Left kidney (tissue), 2 donors: ENCODE data around the gene WDR1. TPM values are rescaled to one million over a fixed set of nuclear protein-coding genes. Genes with fewer than 3 reads are reported as not detected.

ENCODE experiments used
- DNase-seq: peaks from one replicate; pipeline ENCODE4 v3.0.0-alpha.2; 2013
- polyA plus RNA-seq: library from polyadenylated mRNA; unstranded; fragments of 120-200 nt; gene quantifications from one replicate; pipeline ENCODE4 v1.2.1, GENCODE V29; 2013; ENCODE audit not compliant: insufficient read length

WDR1 gene
- polyA plus RNA-seq, 1 donor = 172 TPM

DNA sequence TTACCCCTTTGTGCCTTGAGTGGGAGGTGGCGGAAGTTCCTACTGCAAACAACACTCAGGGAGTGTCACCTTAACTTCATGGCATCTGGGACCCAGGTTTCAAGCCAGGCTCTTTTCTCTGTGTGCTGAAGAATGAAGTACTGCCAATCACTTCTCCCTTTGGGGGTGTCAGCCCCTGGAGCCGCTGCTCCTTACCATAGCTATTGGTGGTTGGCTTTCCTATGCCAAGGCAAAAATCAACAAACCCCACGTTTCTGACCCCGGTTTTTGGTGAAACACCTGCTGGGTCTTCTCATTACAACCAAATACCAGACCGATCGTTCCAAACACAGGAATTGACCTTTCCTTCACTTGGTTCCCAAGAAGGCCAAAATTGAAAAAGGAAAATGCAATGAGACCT is 75.6 kb downstream of the WDR1 start:
- DNase-seq = no peak

DNA sequence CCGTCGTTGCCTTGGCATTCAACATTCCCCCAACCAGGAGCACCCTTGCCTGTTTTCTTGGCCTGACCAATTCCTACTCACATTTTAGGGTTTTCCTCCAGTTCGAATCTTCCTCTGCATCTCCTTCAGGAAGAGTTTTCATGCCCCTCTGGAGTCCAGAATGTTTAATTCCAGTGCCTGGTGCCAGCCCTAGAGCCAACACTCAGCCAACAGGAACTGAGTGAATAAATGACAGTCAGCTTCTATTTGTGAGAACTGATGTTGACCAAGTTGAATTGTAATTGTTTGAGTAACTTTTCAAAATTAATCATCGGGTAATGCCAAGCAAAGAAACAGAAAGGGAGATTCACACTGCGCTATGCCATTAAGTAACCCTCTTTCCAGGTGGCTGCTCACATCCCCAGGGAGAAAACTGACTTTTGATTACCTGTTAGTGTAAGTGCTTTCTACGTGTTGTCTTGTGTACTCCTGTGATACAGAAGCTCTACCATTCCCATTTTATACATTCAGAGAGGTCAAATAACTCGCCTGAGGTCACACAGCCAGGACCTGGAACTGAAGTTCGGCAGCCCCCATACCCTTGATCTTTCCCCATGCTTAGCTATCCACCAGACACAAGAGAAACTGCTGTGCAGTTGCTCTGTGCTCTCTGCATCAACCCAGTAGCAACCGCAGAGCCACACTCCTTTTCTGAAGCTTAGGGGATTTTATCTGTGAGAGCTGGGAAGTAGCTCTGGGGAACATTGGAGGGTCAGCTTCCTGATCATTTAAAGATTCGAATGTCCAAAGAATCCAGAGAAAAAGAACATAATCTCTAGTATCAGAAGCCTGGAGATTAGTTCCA is 76.3 kb downstream of the WDR1 start:
- DNase-seq = no peak

DNA sequence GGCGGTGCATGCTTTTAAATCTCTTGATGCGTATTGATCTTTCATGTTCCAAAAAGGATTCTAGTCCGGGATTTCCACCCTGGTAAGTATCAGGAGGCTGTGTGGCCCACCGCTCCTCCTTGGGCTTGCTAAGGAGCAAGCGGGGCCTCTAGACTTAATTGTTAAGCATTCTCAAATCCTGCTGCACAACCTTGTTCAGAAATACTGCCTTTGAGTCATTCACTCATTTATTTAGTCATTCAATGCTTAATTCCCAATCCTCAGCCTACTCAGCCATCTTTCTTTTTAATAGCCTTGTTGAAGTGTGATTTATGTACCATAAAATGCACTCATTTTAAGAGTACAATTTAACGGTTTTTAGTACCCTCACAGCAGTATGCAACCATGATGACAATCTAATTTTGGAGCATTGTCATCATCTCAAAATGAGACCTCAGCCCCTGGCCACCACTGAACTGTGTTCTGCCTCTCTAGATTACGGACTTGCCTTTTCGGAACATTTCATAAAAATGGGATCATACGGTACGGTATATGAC is 79.7 kb downstream of the WDR1 start:
- DNase-seq = no peak

DNA sequence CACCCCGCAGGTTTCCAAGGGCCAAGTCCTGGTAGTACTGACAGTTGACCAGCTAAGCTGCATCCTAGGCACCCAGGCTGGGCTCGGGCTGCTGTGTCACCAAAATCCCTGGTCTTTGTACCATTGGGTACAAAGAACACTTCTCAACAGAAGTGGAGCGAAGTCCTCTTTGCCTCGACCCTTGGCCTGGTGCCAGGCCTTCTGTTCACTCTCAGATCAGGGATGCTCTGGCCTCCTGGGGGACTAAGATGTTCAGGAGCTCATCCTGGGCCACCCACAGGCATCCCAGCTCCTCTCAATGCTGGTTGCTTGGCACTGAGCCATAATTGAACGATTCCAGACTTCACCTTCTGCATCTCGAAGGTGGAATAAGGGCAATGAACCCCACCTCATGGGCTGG is 81.5 kb downstream of the WDR1 start:
- no peak for DNase-seq

DNA sequence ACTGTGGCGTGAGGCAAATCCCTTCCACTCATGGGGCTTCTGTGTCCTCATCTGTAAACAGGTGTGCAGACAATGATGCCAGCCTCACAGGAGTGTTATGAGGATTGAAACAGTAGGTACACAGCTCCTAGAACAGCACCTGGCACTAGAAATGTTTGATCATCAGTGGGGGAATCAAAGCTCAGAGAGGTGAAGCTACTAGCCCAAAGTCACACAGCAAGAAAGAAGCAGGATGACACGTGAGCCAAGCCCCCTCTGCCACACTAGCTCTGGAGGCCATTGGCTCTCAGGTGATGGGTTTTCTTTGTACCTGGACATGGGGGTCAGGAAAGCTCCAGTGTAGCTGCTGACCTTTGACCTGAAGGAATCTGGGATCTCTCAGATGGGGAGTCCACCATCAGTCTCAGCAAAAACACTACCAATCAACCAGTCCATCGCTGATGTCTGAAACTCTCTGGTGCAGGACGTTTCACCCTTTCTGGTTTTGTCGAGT is 81.9 kb downstream of the WDR1 start:
- DNase-seq = no peak

DNA sequence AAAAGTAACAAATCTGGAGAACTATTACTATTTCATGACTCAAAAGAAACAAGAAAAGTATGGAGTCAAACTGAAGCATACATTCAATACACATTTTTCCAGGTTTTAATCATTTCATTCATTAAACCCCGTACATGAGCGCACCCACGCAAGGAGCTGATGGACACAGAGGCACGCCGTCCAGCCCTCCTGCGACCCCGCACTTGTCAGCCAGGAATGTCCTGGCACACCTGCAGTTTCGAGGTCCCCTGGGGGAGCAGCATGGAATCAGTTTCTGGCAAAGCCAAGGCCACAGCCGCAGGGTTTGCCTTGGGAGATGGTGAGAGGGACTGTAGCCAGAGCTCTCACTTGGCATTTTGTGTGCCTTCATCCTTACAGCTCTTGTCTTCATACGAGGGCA is 82.5 kb downstream of the WDR1 start:
- no peak for DNase-seq

DNA sequence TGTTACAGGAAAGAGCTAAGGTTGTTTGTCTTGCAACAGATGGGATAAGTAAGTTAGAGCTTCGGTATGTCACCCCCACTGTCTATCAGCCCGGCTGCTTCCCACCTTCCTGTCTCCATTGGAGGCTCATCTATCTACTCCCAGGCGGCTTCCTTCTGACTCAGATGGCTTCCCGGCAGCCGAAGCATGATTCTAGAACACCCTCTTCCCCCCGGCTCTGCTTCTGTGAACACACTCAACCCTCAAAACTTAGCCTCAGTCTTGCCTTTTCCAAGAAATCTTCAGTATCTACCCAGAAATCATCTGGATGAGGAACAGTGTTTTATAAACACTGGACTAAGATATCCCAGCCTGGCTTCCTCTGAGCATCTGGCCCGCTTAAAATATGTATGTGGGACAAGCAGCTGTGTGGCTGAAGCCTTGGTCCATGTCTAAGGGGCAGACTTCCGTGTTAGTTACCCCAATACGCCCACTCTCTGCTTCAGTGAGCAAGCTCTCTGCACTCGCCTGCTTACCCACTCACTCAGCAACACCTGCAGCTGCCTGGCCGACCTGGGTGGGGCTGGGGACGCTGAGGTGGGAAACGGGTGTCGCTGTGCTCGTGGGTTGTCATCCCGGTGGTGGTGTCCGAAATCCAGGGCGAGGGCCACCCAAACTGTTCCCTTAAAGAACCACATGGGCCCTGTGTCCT is 83.3 kb downstream of the WDR1 start:
- DNase-seq = no peak

DNA sequence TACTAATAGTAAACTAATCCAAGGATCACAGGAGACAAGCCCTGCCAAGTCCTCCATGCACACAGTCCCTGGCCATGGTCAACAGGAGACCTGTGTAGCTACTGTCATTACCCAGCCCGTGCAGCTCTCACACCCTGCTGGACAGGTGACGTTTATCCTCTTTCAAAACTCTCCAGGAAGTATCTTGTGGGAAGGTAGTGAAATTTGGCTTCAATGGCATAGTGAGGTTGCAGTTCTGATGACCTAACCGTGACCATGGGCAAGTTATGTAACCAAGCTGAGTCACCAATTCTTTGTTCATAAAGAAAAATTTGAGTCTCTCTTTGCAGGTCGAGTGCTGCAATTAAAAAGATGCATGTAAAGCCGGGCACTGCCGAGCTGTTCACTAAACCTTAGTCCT is 84.0 kb downstream of the WDR1 start:
- DNase-seq = no peak

DNA sequence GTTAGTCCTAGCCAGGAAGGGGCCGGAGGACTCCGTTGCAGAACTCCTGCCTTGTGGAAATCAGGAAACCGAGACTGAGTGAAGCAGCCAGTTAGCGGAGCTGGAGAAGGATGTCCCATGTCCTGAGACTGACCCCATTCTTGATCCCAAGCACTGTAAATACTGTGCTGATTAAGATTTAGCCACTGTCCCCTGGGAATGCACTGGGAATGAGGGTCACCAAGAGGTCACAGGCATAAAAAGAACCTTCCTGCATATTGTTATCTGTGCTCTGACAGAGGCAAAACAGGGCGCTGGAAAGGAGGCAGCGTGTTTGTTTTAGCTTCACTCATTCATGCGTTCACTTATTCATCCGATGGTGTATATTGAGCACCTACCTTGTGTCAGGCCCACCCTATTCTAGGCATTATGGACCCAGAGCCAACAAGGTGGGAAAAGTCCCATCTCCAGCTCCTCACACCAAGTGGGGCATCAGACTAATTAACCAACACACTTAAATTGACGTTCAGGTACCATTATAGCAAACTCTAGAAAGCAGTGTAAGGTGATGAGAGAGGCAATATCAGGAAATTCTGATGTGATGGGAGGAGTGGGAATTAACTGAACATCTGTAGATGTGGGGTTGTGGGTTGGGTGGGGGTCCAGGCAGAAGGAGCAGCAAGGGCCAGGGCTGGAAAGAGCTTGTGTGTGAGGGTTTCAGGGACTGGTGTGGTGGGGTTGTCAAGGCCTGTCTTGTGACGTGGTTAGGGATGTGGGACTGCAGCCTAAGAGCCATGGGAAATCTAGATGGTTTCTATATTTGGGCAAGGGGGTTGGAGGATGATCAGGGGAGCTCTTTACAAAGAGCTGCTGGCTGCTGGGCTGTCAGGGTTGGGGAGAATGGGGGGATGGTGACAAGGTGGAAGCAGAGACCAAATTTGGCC is 84.7 kb downstream of the WDR1 start:
- no peak for DNase-seq

DNA sequence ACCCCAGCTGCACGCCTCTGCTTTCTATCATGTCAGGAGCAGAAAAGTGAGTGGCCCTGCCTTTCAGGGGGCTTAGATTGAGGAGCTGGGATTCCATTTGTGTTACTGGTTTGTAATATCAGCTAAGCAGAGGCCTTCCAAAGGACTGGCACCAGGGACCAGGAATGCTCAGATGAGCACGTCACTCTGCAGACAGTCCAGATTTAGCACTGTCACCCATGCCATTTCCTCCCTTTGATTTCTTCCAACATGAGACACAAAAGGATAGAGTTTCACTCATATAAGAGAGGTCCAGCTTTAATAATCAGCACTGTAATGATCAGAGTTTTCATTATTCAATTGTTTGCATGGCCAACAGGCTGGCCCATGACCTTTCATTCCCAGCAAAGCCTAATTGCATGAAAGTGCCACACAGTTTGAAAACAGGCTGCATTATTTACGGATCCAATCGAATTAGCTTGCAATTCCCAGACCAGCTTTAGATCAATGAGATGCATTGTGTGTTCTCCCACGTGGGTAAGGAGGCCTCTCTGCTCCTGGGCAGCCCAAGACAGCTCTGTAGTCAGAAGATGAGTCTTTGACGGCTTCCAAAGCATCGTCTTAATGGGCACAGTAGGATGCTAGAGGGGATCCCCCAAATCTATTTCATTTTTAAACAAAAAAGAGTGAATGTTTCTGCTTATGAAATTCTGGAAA is 85.5 kb downstream of the WDR1 start:
- DNase-seq = no peak

DNA sequence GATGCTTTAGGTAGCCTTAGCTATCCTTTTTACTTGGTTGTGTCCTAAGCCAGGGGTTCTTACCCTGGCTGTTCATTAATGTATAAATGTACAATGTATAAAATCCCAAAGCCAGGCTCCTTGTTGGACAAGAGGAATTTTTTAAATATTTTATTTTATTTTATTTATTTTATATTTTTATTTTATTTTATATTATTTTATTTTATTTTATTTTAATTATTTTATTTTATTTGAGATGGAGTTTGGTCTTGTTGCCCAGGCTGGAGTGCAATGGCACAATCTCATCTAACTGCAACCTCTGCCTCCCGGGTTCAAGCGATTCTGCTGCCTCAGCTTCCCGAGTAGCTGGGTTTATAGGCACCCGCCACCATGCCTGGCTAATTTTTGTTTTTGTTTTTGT is 87.2 kb downstream of the WDR1 start:
- no peak for DNase-seq

DNA sequence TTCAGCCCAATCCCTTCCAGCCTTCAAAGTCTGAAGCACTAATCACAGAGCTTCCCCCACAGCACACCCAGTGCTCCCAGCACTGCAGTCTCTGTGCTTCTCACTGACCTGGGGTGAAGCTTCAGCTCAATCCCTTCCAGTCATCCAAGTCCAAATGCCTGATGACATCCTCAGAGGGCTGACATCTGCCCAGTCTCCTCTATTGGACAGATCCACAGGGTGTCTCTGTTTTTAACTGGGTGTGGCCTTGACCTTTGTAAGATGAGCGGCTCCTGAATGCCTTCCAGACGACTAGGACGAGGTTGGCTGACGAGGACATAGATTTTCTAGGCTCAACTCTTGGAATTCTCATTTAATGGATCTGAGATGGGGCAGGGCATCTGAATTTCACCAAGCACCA is 87.7 kb downstream of the WDR1 start:
- DNase-seq = no peak

DNA sequence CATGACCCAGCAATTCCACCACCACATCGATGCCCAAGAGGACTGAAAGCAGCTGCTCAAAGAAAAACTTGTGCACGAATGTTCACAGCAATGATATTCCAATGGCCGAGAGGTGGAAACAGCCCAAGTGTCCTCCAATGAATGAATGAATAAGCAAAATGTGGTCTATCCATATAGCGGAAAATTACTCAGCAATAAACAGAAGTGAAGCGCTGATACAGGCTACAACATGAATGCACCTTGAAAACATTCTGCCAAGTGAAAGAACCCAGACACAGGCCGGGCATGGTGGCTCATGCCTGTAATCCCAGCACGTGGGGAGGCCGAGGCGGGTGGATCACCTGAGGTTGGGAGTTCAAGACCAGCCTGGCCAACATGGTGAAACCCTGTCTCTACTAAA is 90.1 kb downstream of the WDR1 start:
- no peak for DNase-seq

DNA sequence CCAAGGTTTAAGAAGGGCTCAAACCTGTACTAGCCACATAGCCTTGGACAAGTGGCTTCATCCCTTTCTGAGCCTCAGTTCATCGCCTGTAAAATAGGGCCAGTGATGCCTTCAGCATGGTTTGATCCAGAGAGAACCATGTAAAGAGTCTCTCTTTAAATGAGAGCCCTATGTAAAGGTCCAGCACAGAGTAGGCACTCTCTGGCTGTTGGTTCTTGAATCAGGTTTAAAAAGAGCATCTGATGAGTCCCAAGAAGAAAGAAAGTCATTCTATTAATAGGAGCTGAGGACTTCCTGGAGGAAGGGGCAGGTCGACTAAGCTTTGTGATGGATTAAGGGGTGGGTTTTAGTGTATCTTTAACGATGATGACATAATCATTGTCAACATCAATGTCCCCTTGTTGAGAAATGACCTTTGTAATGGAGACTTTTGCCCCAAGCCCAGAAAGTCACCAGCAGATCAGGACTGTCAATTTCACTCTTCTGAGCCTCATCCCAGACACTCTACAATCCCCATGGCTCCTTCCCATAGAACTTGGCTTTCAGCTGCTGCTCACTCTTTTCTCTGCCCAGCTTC is 91.3 kb downstream of the WDR1 start:
- no peak for DNase-seq

Other genes with a start within 250 kb of the WDR1 start
- gene SLC2A9, start 95.3 kb downstream of the WDR1 start, polyA plus RNA-seq = 10.3 TPM